Vagina (tissue), 2 donors: ENCODE data around the gene C17orf75.

Experiments used
- POLR2A ChIP-seq, 2 donors: fragments of 450-650 bp; IDR thresholded peaks; one replicate each; pipeline ENCODE4 v1.6.1; 2017; ENCODE audit warnings: antibody characterized with exemption in 2 of 2, mild to moderate bottlenecking in 2 of 2, moderate library complexity in 2 of 2
- TF ChIP-seq, protein P1 (sequence below), 3 experiments: fragments of 450-650 bp in 2 of 3; fragments of 200-600 bp in 1 of 3; sonication (generic) in 1 of 3; IDR thresholded peaks; one replicate each; pipeline ENCODE4 v1.5.1; 2017 to 2019; ENCODE audit warnings: antibody characterized with exemption in 3 of 3, mild to moderate bottlenecking in 2 of 3, moderate library complexity in 2 of 3

DNA sequence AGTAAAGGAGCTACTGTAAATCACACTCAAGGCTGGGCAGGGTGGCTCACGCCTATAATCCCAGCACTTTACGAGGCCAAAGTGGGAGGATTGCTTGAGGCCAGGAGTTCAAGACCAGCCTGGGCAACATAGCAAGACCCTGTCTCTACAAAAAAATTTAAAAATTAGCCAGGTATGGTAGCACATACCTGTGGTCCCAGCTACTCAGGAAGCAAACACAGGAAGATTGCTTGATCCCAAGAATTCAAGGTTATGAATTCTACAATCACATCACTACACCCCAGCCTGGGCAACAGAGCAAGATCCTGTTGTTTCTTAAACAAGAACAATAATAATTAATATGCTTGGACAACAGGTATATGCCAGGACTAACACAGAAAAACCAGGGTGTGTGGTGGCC, 63.2 kb downstream of the C17orf75 start:
- TF ChIP-seq POLR2A (IDR thresholded peaks at IDR 0.05) = no peak
- TF ChIP-seq, protein P1, sequence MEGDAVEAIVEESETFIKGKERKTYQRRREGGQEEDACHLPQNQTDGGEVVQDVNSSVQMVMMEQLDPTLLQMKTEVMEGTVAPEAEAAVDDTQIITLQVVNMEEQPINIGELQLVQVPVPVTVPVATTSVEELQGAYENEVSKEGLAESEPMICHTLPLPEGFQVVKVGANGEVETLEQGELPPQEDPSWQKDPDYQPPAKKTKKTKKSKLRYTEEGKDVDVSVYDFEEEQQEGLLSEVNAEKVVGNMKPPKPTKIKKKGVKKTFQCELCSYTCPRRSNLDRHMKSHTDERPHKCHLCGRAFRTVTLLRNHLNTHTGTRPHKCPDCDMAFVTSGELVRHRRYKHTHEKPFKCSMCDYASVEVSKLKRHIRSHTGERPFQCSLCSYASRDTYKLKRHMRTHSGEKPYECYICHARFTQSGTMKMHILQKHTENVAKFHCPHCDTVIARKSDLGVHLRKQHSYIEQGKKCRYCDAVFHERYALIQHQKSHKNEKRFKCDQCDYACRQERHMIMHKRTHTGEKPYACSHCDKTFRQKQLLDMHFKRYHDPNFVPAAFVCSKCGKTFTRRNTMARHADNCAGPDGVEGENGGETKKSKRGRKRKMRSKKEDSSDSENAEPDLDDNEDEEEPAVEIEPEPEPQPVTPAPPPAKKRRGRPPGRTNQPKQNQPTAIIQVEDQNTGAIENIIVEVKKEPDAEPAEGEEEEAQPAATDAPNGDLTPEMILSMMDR (IDR thresholded peaks at IDR 0.05) = no peak
